22Rv1 (cell line): ENCODE data around the gene MSI2.

Experiments
- H3K27ac ChIP-seq: fragments of 450-650 bp; 2 replicates; pipeline ENCODE4 v1.5.1; 2017
- ZFX ChIP-seq: fragments of 450-650 bp; IDR thresholded peaks from 2 replicates; pipeline ENCODE4 v1.6.1; 2017; ENCODE audit warnings: antibody characterized with exemption, borderline replicate concordance
- TF ChIP-seq, protein P1 (sequence below): fragments of 450-650 bp; IDR thresholded peaks from 2 replicates; pipeline ENCODE4 v1.5.1; 2017; ENCODE audit warnings: mild to moderate bottlenecking

The MSI2 gene

DNA sequence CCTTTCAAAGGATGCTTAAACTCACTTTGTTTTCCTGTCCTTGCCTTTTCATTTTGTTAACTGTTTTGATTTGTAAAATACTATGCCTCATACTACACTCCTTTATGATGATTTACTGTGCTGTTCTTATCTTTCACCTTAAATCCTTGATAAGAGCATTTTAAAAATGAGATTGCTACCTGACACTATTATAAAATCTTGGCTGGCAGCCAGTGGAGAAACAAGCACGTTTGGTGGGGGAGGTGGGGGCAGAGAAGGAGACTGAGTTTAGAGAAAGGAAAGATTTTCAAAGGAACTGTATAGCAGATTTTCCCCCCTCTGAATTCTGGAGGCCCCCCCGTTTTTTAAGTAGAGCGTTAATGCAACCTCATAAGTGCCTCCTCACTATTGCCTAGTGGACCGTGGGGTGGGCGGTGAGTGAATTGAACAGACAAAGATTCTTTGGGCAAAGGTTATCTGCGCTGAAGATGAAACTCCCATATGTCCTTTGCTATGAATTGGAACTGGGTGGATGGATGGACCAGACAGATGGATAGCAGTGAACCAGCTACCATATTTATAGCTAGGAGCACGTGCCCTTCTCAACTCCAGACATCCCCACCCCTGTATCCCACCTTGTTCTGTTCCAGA, 288.6 kb downstream of the MSI2 start:
- TF ChIP-seq, protein P1, sequence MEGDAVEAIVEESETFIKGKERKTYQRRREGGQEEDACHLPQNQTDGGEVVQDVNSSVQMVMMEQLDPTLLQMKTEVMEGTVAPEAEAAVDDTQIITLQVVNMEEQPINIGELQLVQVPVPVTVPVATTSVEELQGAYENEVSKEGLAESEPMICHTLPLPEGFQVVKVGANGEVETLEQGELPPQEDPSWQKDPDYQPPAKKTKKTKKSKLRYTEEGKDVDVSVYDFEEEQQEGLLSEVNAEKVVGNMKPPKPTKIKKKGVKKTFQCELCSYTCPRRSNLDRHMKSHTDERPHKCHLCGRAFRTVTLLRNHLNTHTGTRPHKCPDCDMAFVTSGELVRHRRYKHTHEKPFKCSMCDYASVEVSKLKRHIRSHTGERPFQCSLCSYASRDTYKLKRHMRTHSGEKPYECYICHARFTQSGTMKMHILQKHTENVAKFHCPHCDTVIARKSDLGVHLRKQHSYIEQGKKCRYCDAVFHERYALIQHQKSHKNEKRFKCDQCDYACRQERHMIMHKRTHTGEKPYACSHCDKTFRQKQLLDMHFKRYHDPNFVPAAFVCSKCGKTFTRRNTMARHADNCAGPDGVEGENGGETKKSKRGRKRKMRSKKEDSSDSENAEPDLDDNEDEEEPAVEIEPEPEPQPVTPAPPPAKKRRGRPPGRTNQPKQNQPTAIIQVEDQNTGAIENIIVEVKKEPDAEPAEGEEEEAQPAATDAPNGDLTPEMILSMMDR, result no peak
- no peak for TF ChIP-seq ZFX
- H3K27ac ChIP-seq, result no peak overlapping the region

DNA sequence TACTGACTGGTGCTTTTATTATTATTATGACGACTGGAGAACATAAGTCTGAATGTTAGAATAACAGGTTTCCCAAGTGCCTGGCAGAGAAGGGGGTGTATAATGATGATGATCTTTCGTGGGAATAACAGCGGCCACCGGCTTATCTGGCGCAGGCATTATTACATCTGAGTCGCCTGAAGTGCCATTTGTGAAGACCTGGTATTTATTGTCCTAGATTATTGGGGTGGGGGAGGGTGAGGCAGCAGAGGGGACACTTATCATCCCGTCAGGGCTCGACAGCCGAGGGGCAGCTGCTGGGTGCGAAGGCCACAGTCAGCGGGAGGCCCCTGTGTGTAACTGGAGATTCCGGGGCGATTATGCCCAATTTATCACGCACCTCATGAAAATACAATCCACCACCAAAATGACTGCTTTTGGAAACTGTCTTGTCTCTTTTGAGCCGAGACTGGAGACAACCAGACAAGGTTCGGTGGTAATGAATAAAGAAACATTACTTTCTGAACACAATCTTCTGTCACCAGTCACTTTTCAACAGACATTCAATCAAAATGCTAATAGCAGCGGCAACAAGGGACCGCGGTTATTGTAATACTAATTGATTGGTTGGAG, 289.5 kb downstream of the MSI2 start:
- no peak for TF ChIP-seq ZFX
- TF ChIP-seq, protein P1, result no peak

DNA sequence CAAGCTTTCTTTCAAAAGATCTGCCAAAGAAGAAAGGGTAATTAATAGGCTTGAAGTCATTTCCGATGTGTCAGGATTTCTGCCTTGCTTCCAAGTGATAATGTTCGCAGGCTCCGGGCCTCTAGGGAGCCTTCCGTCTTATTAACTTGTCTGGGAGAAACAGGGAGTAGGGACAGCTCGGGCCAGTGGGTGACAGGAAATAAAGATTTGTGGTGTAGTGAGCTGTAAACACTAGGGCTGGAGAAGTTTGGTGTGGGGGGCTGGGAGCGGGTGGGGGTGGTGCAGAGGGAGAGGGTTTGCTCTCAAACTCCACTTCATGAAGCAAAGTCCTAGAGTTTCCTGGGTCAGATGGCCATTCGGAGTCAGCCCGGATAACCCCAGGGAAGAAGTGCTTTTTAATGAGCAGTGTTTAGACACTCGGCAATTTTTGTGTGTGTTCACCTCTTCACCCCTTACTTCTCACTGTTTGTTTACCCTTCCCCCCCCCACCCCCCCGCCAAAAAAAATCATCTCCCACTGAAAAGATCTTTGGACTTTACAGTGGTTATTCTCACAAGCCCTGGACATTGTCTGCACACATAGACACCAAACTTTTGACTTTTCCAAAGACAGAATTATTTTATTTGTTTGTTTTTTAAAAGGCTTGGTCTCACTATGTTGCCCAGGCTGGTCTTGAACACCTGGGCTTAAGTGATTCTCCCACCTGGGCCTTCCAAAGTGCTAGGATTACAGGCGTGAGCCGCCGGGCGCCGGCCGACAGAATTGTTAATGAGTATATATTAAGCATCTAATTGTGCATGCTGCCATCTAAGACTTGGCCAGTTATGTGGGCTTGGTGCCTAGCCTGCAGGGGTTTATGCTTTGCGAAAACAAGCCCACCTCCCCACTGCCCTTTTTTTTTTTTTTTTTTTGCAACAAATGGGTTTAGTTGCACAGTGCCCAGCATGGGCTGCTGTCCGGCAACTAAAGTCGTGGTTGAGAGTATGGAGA, 292.4 kb downstream of the MSI2 start:
- TF ChIP-seq, protein P1, result no peak
- no peak for TF ChIP-seq ZFX
- no peak overlapping the region for H3K27ac ChIP-seq

More for the DNA sequence above, 289.5 kb downstream of the MSI2 start:
- no peak overlapping the region for H3K27ac ChIP-seq

DNA sequence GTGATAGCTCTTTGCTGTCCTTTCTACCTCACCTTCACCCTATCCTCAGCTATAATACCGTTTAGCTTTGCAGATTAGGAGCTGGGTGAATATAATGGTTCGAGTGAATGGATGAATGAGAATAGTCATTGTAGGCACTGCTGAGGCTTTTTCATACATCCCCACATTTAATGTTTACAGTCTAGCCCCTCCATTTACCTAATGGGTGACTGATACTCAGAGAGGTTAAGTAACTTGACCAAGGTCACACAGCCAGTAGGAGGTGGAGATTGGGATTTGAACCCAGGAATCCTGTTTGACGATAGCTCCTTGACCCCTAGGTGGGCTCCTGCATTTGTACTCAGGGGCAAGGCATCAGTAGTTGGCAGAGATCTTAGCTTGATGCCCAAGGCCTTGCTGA, 293.1 kb downstream of the MSI2 start:
- no peak overlapping the region for H3K27ac ChIP-seq
- TF ChIP-seq, protein P1, result no peak
- no peak for TF ChIP-seq ZFX

DNA sequence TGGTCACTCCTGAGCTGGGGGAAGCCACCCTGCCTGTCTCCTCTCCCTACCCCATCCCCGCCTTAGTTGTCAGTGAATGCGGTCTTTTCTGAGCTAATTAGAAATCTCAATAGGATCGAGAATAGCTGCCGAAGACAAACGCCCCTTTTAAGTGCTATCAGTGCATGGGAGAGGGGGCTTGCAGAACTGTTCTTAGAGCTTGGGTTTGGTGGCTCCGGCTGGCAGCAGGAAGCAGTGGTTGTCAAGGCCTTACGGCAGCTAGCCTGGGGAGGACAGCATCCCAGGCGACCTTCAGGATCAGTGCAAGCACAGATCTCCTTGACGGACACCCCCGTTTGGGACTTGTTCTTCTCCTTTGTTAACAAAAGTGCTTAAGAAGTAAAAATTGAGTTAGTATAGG, 293.7 kb downstream of the MSI2 start:
- TF ChIP-seq, protein P1, result no peak
- no peak for TF ChIP-seq ZFX
- no peak overlapping the region for H3K27ac ChIP-seq

DNA sequence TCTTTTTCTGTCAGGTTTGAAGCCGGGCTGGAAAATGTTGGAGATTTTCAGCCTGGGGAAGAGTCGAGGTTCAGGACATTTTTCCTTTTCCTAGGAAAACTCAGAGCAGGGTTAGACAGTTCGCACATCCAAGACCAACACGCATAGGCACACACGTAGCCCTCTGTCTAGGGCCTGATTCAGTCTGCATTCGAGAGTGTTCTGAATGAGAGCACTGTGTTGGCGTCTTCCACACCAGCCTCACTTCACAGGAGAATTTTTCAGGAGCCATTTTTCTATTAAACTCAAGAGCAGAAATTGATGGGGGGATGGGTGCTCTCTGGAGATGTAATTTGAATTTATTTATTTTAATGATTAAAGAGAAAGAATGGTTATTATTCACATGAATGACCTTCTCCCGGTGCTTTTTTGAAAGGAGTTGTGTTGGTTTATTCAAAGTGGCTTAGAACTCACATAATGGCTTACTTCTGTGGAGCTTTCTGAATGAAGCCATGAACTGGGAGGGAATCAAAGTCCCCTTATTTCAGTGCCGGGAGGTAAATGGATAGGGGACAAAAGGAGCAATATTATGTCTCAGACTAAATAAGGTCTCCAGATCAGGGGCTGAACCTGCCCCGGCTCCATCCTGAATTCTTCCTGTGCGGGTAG, 294.5 kb downstream of the MSI2 start:
- H3K27ac ChIP-seq, result no peak overlapping the region
- TF ChIP-seq, protein P1, result no peak
- TF ChIP-seq ZFX, result no peak
